GM23338 (cell line): ENCODE data around the gene SLC19A1. TPM values are rescaled to one million over a fixed set of nuclear protein-coding genes. Genes with fewer than 3 reads are reported as not detected.

ENCODE experiments used
- ATAC-seq: fragments of 200-7000 bp; cut with Tn5 transposase; 3 replicates; pipeline ENCODE4 v1.9.1; 2020
- DNase-seq: peaks from one replicate; pipeline ENCODE4 v3.0.0-alpha.2; 2015; ENCODE audit warnings: low spot score
- H2AFZ ChIP-seq: fragments of 200-600 bp; sonication (generic); 2 replicates; pipeline ENCODE4 v1.8.0; 2016; ENCODE audit warnings: antibody characterized with exemption, mild to moderate bottlenecking, moderate library complexity
- H3F3A ChIP-seq: fragments of 200-600 bp; sonication (generic); replicated peaks from 2 replicates; pipeline ENCODE4 v1.8.0; 2017; ENCODE audit warnings: antibody characterized with exemption, mixed run types, low read depth
- H3K27ac ChIP-seq: fragments of 200-600 bp; sonication (generic); 2 replicates; pipeline ENCODE4 v1.6.1; 2016; ENCODE audit warnings: low read depth
- H3K27me3 ChIP-seq: fragments of 200-600 bp; sonication (generic); 2 replicates; pipeline ENCODE4 v1.8.0; 2016; ENCODE audit warnings: mild to moderate bottlenecking, mixed run types, moderate library complexity; ENCODE audit not compliant: insufficient read depth
- H3K36me3 ChIP-seq: fragments of 200-600 bp; sonication (generic); 2 replicates; pipeline ENCODE4 v1.8.0; 2016; ENCODE audit warnings: mild to moderate bottlenecking; ENCODE audit not compliant: insufficient read depth
- H3K4me1 ChIP-seq: fragments of 200-600 bp; sonication (generic); 2 replicates; pipeline ENCODE4 v1.8.0; 2016; ENCODE audit warnings: mild to moderate bottlenecking, moderate library complexity; ENCODE audit not compliant: insufficient read depth
- H3K4me2 ChIP-seq: fragments of 200-600 bp; sonication (generic); 2 replicates; pipeline ENCODE4 v1.7.1; 2017; ENCODE audit warnings: mixed run types
- H3K4me3 ChIP-seq: fragments of 200-600 bp; sonication (generic); 2 replicates; pipeline ENCODE4 v1.6.1; 2016; ENCODE audit warnings: mixed run types
- H3K79me2 ChIP-seq: fragments of 200-600 bp; sonication (generic); replicated peaks from 2 replicates; pipeline ENCODE4 v1.8.0; 2017; ENCODE audit warnings: mild to moderate bottlenecking; ENCODE audit not compliant: insufficient read depth
- H3K9me2 ChIP-seq: fragments of 200-600 bp; sonication (generic); 2 replicates; pipeline ENCODE4 v1.8.0; 2017; ENCODE audit not compliant: insufficient read depth
- H4K20me1 ChIP-seq: fragments of 200-600 bp; sonication (generic); replicated peaks from 2 replicates; pipeline ENCODE4 v1.8.0; 2017; ENCODE audit warnings: mild to moderate bottlenecking; ENCODE audit not compliant: insufficient read depth
- H3K27ac Mint-ChIP-seq: 2 replicates; pipeline ENCODE4 v1.8.0; 2020; ENCODE audit warnings: inconsistent platforms, mild to moderate bottlenecking, moderate library complexity, mixed read lengths
- H3K27me3 Mint-ChIP-seq: 3 replicates; pipeline ENCODE4 v1.8.0; 2022; ENCODE audit warnings: low read depth, mild to moderate bottlenecking, moderate library complexity, mixed read lengths, inconsistent platforms; ENCODE audit not compliant: insufficient read depth, poor library complexity
- H3K36me3 Mint-ChIP-seq: 3 replicates; pipeline ENCODE4 v1.8.0; 2021; ENCODE audit warnings: low read depth, mild to moderate bottlenecking, inconsistent platforms, moderate library complexity, mixed read lengths
- H3K4me1 Mint-ChIP-seq: 3 replicates; pipeline ENCODE4 v1.8.0; 2020; ENCODE audit warnings: mild to moderate bottlenecking, inconsistent platforms, mixed read lengths
- H3K4me3 Mint-ChIP-seq: 3 replicates; pipeline ENCODE4 v1.8.0; 2021; ENCODE audit warnings: moderate library complexity, mild to moderate bottlenecking, inconsistent platforms, mixed read lengths
- H3K9me3 Mint-ChIP-seq: 3 replicates; pipeline ENCODE4 v1.8.0; 2020; ENCODE audit warnings: moderate library complexity, mild to moderate bottlenecking, inconsistent platforms, mixed read lengths
- CREB1 ChIP-seq: fragments of 250-450 bp; sonication (Bioruptor Pico); IDR thresholded peaks from 2 replicates; pipeline ENCODE4 v1.5.0; 2020; ENCODE audit warnings: low read depth, mild to moderate bottlenecking, moderate library complexity
- EZH2phosphoT487 ChIP-seq: fragments of 200-600 bp; sonication (generic); IDR thresholded peaks from one replicate; pipeline ENCODE4 v1.8.1; 2018; ENCODE audit warnings: antibody characterized with exemption; ENCODE audit not compliant: unreplicated experiment
- JUNB ChIP-seq: IDR thresholded peaks from one replicate; pipeline ENCODE4 v1.6.1; 2016; ENCODE audit warnings: antibody characterized with exemption; ENCODE audit not compliant: unreplicated experiment
- NANOG ChIP-seq: IDR thresholded peaks from 2 replicates; pipeline ENCODE4 v1.6.1; 2016; ENCODE audit warnings: antibody characterized with exemption, borderline replicate concordance
- POLR2AphosphoS5 ChIP-seq: IDR thresholded peaks from 2 replicates; pipeline ENCODE4 v1.6.1; 2016; ENCODE audit warnings: antibody characterized with exemption, low read depth
- ZNF114 ChIP-seq: fragments of 250-450 bp; sonication (Bioruptor Pico); IDR thresholded peaks from 2 replicates; pipeline ENCODE4 v1.5.0; 2020; ENCODE audit warnings: mild to moderate bottlenecking, moderate library complexity
- ZNF331 ChIP-seq: fragments of 250-450 bp; sonication (Bioruptor Pico); IDR thresholded peaks from 2 replicates; pipeline ENCODE4 v1.5.0; 2020; ENCODE audit warnings: low read depth, mild to moderate bottlenecking, moderate library complexity
- polyA plus RNA-seq: library from polyadenylated mRNA; unstranded; fragments of >200 nt; fragmentation: Nextera tagmentation; extraction: Ambion mirVana; gene quantifications from 2 replicates; pipeline ENCODE4 v1.2.1, GENCODE V29; 2016
- total RNA-seq: library from RNA; depleted of rRNA; stranded (reverse); fragments of >200 nt; shearing (Covaris generic); gene quantifications from 2 replicates; pipeline ENCODE4 v1.2.3, GENCODE V29; 2014
- TF ChIP-seq, protein P1 (sequence below): IDR thresholded peaks from 2 replicates; pipeline ENCODE4 v1.6.1; 2016; ENCODE audit warnings: antibody characterized with exemption
- TF ChIP-seq, protein P2 (sequence below), 2 experiments: fragments of 200-600 bp in 1 of 2; sonication (generic) in 1 of 2; conservative IDR thresholded peaks; 2 replicates each; pipeline versions ENCODE4 v1.5.1 to v1.6.1; 2016 to 2017; ENCODE audit warnings: antibody characterized with exemption in 2 of 2, low read depth in 2 of 2, mild to moderate bottlenecking in 2 of 2, moderate library complexity in 1 of 2
- TF ChIP-seq, protein P3 (sequence below): IDR thresholded peaks from one replicate; pipeline ENCODE4 v1.6.1; 2018; ENCODE audit warnings: antibody characterized with exemption; ENCODE audit not compliant: unreplicated experiment

Gene SLC19A1
- total and polyA plus RNA-seq, 2 experiments from 2014 or later: 31.2 to 33.0 TPM

DNA sequence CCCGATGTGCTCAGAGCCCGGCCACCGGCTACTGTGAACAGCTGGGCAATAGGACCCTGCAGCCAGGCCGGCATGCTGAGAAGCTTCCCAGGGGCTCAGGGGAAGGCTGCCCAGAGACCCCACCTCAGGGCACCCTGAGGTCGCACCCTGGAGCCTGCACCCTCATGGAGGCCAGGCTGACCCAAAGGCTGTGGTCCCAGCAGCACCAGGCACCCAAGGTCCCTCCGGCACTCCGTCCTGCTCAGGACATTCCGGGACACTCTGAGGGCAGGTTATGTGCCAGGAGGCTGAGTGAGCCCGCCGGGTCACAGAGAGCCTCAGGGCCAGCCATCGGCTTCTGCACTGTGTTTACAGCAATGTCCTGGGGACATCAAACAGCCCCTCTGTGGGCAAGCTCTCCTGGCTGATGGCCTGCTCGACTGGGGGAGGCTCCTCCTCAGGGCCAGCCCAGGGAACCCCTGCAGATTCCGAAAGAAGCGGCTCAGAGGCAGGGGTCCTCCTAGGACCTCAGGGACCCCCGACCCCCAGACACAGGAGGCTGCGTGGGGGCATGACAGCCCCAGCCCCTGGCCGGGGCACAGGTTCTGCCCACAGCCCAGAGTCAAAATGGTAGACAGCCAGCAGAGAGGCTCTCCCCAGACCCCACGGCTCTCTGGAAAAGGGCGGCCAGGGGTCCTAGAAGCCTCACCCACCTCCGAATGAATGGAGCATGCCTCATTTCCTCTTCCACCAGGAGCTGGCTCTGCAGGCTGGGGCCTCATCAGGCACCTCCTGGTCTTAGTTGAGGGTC, 8.2 kb downstream of the SLC19A1 start:
- no peak overlapping the region for H3K27ac Mint-ChIP-seq
- no peaks in the 10 kb centered on the region for H3K9me2 ChIP-seq
- H3K4me3 Mint-ChIP-seq: no peak overlapping the region
- peaks cover 11% of the 10 kb centered on the region; the same call in 2 of the 3 replicates for H3K36me3 Mint-ChIP-seq
- H3F3A ChIP-seq: 0 out of 2 replicates have a peak, but pooled peaks cover 2% of the 10 kb centered on the region
- H3K4me3 ChIP-seq: no peak overlapping the region
- no peaks in the 10 kb centered on the region for H3K36me3 ChIP-seq
- TF ChIP-seq JUNB: no peak
- no peak for TF ChIP-seq CREB1
- no peak for TF ChIP-seq ZNF114 (CRISPR knock-in tag)
- no peak for TF ChIP-seq ZNF331 (CRISPR knock-in tag)
- no peak for TF ChIP-seq NANOG
- TF ChIP-seq, protein P1, sequence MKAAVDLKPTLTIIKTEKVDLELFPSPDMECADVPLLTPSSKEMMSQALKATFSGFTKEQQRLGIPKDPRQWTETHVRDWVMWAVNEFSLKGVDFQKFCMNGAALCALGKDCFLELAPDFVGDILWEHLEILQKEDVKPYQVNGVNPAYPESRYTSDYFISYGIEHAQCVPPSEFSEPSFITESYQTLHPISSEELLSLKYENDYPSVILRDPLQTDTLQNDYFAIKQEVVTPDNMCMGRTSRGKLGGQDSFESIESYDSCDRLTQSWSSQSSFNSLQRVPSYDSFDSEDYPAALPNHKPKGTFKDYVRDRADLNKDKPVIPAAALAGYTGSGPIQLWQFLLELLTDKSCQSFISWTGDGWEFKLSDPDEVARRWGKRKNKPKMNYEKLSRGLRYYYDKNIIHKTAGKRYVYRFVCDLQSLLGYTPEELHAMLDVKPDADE: no peak
- TF ChIP-seq, protein P2, sequence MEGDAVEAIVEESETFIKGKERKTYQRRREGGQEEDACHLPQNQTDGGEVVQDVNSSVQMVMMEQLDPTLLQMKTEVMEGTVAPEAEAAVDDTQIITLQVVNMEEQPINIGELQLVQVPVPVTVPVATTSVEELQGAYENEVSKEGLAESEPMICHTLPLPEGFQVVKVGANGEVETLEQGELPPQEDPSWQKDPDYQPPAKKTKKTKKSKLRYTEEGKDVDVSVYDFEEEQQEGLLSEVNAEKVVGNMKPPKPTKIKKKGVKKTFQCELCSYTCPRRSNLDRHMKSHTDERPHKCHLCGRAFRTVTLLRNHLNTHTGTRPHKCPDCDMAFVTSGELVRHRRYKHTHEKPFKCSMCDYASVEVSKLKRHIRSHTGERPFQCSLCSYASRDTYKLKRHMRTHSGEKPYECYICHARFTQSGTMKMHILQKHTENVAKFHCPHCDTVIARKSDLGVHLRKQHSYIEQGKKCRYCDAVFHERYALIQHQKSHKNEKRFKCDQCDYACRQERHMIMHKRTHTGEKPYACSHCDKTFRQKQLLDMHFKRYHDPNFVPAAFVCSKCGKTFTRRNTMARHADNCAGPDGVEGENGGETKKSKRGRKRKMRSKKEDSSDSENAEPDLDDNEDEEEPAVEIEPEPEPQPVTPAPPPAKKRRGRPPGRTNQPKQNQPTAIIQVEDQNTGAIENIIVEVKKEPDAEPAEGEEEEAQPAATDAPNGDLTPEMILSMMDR (conservative IDR thresholded peaks at IDR 0.05; ENCODE audit: low read depth in 2 of 2): no peak
- TF ChIP-seq POLR2AphosphoS5: no peak
- H3K4me1 Mint-ChIP-seq: no peaks in the 10 kb centered on the region
- no peak overlapping the region for H2AFZ ChIP-seq
- H3K27me3 Mint-ChIP-seq: peaks cover 6% of the 10 kb centered on the region
- H3K27me3 ChIP-seq: no peaks in the 10 kb centered on the region
- H3K9me3 Mint-ChIP-seq: no peaks in the 10 kb centered on the region; the same call in 2 of the 3 replicates
- ATAC-seq: no peak
- H3K4me1 ChIP-seq: no peaks in the 10 kb centered on the region
- DNase-seq: no peak
- H4K20me1 ChIP-seq: peaks cover 4% of the 10 kb centered on the region; the same call in 1 of the 2 replicates
- H3K79me2 ChIP-seq: peaks cover 9% of the 10 kb centered on the region
- H3K4me2 ChIP-seq: no peak overlapping the region
- no peak overlapping the region for H3K27ac ChIP-seq

DNA sequence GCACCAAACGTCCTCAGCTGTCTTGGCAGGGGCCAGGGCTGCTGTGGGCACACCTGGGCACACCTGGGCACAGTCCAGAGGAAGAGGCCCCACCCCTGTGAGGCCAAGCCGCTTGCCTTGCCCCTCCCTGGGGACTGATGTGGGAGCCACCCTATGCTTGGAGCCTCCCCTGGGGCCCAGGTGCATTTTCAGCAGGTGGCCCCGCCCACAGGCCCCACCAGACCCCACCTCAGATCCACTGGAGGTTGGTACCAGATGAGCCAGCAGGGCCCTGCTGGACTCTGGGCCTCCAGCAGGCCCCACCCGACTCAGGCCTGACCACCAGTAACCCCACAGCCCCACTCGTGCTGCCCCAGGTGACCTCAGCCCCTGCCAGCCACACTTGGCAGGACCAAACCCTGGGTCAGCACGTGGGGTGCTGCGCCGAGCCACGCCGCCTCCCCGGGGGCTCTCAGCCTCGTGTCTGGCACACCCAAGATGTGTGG, 8.8 kb downstream of the SLC19A1 start:
- no peak for DNase-seq
- no peak for TF ChIP-seq EZH2phosphoT487
- TF ChIP-seq, protein P3, sequence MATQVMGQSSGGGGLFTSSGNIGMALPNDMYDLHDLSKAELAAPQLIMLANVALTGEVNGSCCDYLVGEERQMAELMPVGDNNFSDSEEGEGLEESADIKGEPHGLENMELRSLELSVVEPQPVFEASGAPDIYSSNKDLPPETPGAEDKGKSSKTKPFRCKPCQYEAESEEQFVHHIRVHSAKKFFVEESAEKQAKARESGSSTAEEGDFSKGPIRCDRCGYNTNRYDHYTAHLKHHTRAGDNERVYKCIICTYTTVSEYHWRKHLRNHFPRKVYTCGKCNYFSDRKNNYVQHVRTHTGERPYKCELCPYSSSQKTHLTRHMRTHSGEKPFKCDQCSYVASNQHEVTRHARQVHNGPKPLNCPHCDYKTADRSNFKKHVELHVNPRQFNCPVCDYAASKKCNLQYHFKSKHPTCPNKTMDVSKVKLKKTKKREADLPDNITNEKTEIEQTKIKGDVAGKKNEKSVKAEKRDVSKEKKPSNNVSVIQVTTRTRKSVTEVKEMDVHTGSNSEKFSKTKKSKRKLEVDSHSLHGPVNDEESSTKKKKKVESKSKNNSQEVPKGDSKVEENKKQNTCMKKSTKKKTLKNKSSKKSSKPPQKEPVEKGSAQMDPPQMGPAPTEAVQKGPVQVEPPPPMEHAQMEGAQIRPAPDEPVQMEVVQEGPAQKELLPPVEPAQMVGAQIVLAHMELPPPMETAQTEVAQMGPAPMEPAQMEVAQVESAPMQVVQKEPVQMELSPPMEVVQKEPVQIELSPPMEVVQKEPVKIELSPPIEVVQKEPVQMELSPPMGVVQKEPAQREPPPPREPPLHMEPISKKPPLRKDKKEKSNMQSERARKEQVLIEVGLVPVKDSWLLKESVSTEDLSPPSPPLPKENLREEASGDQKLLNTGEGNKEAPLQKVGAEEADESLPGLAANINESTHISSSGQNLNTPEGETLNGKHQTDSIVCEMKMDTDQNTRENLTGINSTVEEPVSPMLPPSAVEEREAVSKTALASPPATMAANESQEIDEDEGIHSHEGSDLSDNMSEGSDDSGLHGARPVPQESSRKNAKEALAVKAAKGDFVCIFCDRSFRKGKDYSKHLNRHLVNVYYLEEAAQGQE: no peak
- no peak for TF ChIP-seq CREB1
- no peak for TF ChIP-seq POLR2AphosphoS5
- no peak for TF ChIP-seq JUNB
- TF ChIP-seq, protein P2 (conservative IDR thresholded peaks at IDR 0.05; ENCODE audit: low read depth in 2 of 2): no peak

More for the DNA sequence above, 8.8 kb downstream of the SLC19A1 start:
- Histone ChIP-seq H3K36me3 (no peaks in the 10 kb centered on the region), H3K27me3 (no peaks in the 10 kb centered on the region), H3K27ac (no peak overlapping the region), H3F3A (0 out of 2 replicates have a peak, but pooled peaks cover 2% of the 10 kb centered on the region), H3K79me2 (peaks cover 5% of the 10 kb centered on the region), H2AFZ (no peak overlapping the region), H3K4me1 (no peaks in the 10 kb centered on the region), H3K4me2 (no peak overlapping the region), H3K9me2 (no peaks in the 10 kb centered on the region), H3K4me3 (no peak overlapping the region), H4K20me1 (peaks cover 4% of the 10 kb centered on the region; the same call in 1 of the 2 replicates)
- no peak for ATAC-seq
- H3K9me3 Mint-ChIP-seq: no peaks in the 10 kb centered on the region; the same call in 2 of the 3 replicates
- no peak overlapping the region for H3K4me3 Mint-ChIP-seq
- no peaks in the 10 kb centered on the region for H3K4me1 Mint-ChIP-seq
- no peak overlapping the region for H3K27ac Mint-ChIP-seq
- peaks cover 16% of the 10 kb centered on the region; the same call in 2 of the 3 replicates for H3K36me3 Mint-ChIP-seq
- H3K27me3 Mint-ChIP-seq: peaks cover 6% of the 10 kb centered on the region
